Fibroblast of the aortic adventitia (primary cell): ENCODE results near the gene THADA. TPM values are rescaled to one million over a fixed set of nuclear protein-coding genes. Genes with fewer than 3 reads are reported as not detected.

ENCODE experiments used
- DNase-seq: peaks from one replicate; pipeline ENCODE4 v3.0.0-alpha.2; 2010; ENCODE audit warnings: low read depth
- H3K4me3 ChIP-seq: 2 replicates; pipeline ENCODE4 v1.5.1; 2011; ENCODE audit warnings: low read depth, mild to moderate bottlenecking, control low read depth, low read length, moderate library complexity
- total RNA-seq: library from RNA; depleted of rRNA; stranded (reverse); fragments of >200 nt; gene quantifications from 2 replicates; pipeline ENCODE4 v1.2.3, GENCODE V29; 2012; ENCODE audit warnings: low replicate concordance
- TF ChIP-seq, protein P1 (sequence below): IDR thresholded peaks from 2 replicates; pipeline ENCODE4 v1.5.1; 2011; ENCODE audit warnings: mild to moderate bottlenecking, low read length, control low read depth, inconsistent platforms; ENCODE audit not compliant: insufficient read depth

The THADA gene
- total RNA-seq, 1 donor, result 34.6 TPM

GRCh38 chr2:43367012-43367782, 228.6 kb downstream of the THADA start:
- no peak for DNase-seq
- TF ChIP-seq, protein P1, sequence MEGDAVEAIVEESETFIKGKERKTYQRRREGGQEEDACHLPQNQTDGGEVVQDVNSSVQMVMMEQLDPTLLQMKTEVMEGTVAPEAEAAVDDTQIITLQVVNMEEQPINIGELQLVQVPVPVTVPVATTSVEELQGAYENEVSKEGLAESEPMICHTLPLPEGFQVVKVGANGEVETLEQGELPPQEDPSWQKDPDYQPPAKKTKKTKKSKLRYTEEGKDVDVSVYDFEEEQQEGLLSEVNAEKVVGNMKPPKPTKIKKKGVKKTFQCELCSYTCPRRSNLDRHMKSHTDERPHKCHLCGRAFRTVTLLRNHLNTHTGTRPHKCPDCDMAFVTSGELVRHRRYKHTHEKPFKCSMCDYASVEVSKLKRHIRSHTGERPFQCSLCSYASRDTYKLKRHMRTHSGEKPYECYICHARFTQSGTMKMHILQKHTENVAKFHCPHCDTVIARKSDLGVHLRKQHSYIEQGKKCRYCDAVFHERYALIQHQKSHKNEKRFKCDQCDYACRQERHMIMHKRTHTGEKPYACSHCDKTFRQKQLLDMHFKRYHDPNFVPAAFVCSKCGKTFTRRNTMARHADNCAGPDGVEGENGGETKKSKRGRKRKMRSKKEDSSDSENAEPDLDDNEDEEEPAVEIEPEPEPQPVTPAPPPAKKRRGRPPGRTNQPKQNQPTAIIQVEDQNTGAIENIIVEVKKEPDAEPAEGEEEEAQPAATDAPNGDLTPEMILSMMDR, result no peak
- no peak overlapping the region for H3K4me3 ChIP-seq

GRCh38 chr2:43363120-43363519, 232.7 kb downstream of the THADA start:
- DNase-seq, result no peak
- H3K4me3 ChIP-seq, result no peak overlapping the region
- TF ChIP-seq, protein P1, result no peak

- no peak overlapping the region for H3K4me3 ChIP-seq
- DNase-seq, result peak; percentile 64
- TF ChIP-seq, protein P1, result no peak
These were observed 234.6 kb downstream of the THADA start for GRCh38 chr2:43361286-43361685.

- no peak for DNase-seq
- H3K4me3 ChIP-seq, result no peak overlapping the region
- TF ChIP-seq, protein P1, result no peak
These were observed 235.7 kb downstream of the THADA start for GRCh38 chr2:43360137-43360536.

- no peak for DNase-seq
- TF ChIP-seq, protein P1, result no peak
- no peak overlapping the region for H3K4me3 ChIP-seq
These were observed 237.2 kb downstream of the THADA start for GRCh38 chr2:43358410-43359201.

DNA sequence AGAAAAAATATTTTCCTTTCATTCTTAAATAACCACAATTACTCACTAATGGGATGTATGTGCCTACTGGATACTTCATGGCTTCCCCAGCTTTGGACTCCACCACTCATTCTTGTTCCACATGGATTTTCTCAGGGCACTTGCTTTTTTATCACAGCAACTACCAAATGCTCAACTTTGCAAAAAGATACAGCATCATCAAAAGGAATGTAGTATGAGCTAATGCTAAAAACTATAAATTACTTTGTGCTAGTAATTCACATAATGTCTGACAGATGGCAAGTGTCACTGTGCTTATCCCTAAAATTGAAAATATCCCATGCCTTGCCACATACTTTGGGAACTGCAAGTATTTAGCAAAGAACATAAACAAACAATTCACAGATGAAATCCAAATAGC, 239.1 kb downstream of the THADA start:
- DNase-seq, result peak; percentile 59
- no peak overlapping the region for H3K4me3 ChIP-seq
- TF ChIP-seq, protein P1, result no peak
